HG03159 (cell line): Measurements from ENCODE around the gene CAMTA1.

Experiments
- ATAC-seq: cut with Tn5 transposase; IDR thresholded peaks from one replicate; pipeline ENCODE4 v1.9.1; 2021; ENCODE audit warnings: mild to moderate bottlenecking, moderate library complexity; ENCODE audit not compliant: unreplicated experiment

The CAMTA1 gene

DNA sequence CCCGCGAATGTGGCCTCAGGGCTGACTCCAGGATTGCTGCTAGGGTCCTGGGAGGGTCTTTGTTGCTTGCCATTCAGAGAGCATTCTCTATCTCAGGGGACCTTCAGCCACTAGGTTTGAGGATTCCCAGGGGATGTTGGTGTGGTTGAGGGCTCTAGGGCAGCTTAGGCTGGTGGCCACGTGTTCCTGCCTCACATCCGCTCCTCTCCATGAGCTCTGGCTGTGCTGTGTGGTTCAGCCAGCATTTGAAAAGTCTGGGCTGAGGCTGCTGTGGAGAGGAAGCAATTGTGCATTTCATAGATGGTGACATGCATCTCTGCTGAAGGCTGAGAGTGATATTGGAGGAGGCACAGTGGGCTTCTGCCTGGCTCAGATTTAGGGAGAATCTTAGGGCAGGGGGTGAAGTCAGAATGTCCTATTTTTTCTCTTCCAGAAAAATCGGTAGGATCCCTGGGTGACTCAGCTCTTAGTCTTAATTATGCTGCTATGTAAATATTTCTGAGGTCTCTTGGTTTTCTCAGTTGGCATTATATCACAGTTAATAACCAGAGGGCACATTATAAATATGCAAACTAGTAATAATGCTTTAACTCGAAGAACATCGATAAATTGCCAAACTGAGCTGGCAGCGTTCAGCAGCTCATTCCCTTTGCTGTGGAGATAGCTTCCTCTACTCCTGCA lies 182.3 kb downstream of the CAMTA1 start:
- no peak for ATAC-seq

DNA sequence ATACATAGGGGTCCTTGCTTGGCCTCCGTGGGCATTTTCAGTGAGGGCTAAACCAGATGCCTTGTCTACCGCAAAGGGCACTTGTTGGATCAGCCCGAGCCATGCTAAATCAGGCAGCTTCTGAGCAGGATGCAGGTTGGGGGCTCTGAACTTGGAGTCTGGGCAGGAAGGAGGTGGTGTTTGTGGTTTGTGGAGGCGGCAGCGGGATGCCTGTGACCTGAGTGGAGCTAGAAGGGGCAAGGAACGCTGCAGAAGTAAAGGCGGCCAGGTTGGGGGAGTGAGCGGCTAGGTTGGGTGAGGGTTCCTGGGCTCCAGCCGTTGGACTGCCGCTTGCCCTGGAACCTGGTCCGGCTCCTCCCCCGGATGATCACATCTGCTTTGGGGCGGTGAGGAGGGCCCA lies 183.9 kb downstream of the CAMTA1 start:
- ATAC-seq, result no peak

DNA sequence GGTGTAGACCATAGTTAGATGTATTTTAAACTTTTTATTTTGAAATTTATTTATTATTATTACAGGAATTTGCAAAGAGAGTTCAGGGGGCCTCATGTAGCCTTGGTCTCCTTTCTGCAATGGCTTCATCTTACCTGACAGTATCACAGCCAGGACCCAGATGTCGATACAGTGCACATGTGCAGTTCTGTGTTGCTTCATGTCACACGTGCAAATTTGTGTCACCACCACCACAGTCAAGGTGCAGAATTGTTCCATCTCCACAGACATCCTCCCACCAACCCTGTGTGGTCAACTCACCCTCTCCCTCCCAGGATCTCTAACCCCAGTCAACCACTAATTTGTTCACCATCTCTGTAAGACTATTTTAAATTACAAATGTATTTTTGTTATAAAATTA lies 184.5 kb downstream of the CAMTA1 start:
- ATAC-seq, result no peak

DNA sequence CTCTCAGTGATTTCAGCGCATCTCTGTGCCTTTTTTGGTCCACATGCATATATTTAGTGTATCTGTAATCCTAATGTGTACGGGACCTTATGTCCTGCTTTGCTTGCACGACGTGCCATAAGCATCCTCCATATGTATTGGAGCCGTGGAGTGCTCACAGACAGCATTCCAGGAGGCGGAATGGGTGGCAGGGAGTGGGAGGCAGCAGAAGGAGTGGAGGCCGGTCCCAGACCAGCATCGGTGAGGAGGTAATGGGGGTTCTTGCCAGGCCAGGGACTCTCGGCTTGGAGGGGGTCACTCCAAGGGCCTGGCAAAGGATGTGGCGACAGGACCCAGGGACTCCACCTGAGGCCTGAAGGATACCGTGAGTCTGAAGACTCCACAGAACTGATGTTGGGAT lies 185.0 kb downstream of the CAMTA1 start:
- no peak for ATAC-seq

DNA sequence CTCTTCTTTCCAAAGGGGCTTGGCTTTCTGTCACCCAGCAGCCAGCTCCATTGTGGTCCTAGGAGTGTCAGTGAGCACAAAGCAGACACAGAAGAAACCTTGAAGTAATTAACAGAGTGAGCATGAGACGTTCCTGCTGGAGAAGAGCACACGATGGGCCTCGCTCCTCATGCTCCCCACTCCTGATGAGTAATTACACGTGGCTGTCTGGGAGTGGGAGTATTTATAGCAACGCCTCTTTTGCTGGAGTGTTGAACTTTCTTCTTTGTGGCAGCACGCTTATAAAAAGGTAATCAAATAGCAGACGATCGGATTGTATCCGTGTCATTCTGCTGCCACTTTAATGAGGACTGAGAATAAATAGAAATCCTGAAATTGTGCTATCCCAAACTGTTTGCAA lies 185.8 kb downstream of the CAMTA1 start:
- ATAC-seq, result no peak

- no peak for ATAC-seq
Observed at GRCh38 chr1:6971699-6972098, 186.4 kb downstream of the CAMTA1 start.

DNA sequence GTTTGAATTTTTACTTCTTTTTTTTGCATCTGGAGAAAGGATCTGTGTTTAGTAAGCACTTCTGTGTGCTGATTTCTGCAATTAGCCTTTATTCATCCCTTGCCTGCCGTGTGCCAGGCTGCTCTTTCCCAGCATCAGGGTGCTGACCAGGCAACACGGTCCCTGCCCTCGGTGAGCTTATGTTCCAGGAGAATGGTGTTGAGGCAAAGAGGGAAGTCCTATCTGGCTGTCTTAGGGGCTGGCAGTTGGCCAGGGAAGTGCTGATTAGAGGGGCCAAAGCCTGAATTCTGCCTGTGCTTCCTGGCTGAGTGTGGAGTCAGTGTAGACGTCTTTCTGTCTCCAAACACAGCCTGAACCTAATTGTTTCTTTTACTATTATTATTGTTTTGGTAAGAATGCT lies 187.1 kb downstream of the CAMTA1 start:
- no peak for ATAC-seq

GRCh38 chr1:6975331-6976043 lies 190.2 kb downstream of the CAMTA1 start:
- ATAC-seq, result no peak

DNA sequence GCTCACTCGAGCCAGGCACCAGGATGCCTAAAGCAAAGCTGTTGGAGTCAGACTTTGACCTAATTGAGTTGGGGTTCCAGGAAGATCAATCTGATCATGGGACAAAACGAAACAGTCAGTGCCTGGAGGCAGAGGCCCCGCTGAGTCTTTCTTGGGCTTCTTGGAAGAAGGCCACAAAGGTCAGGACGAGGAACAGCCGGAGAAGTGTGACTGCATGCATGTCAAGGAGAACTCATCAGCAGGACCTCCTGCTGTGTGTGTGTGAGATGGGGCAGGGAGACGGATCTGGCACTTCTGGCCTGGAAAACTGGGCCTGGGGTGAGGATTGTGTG lies 190.8 kb downstream of the CAMTA1 start:
- ATAC-seq, result no peak

GRCh38 chr1:6979003-6979613 lies 193.9 kb downstream of the CAMTA1 start:
- ATAC-seq, result no peak

DNA sequence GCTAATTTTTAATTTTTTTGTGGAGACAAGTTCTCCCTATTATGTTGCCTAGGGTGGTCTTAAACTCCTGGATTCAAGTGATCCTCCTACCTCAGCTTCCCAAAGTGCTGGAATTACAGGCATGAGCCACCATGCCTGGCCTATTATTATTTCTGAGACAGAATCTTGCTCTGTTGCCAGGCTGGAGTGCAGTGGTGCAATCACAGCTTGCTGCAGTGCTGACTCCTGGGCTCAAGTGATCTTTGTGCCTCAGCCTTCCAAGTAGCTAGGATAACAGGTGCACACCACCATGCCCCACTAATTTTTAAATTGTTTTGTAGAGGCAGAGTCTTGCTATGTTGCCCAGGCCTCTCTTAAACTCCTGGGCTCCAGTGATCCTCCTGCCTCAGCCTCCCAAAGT lies 196.3 kb downstream of the CAMTA1 start:
- no peak for ATAC-seq

DNA sequence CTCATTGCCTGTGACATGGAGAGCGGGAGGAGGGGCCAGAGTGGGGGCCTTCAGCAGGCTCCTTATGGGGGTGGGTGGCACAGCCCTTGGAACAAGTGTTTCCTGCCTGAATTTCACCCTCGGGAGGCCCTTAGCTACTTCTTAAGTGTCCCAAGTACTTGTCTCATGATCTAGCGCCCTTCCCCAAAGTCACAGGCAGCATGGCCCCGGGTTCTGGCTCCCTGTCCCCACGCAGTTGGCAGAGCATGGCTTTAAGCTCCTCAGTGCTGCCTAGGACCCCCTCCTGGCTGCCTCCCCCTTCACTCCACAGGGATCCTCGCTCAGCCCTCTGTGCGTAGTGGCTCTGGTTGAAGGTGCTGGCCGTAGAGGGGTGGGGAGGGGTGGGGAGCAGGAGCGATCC lies 197.2 kb downstream of the CAMTA1 start:
- no peak for ATAC-seq

DNA sequence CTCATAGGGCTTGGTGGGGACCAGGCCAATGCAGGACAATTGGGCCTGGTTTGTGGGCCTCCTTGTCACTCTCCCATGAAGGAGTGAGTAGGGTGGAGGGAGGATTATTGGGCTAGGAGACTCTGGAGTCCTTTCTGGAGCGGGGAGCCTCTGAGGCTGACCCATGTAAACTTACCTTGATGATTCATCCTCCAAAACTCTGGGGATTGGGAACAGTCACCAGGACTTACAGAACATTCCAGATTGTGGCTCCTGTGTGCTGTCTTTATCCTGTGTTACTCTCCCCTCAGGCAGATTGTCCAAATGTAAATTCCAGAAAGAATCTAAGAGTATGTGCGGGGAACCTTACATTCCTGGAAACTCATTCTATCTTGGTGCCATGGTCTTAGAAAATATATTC lies 197.6 kb downstream of the CAMTA1 start:
- no peak for ATAC-seq

DNA sequence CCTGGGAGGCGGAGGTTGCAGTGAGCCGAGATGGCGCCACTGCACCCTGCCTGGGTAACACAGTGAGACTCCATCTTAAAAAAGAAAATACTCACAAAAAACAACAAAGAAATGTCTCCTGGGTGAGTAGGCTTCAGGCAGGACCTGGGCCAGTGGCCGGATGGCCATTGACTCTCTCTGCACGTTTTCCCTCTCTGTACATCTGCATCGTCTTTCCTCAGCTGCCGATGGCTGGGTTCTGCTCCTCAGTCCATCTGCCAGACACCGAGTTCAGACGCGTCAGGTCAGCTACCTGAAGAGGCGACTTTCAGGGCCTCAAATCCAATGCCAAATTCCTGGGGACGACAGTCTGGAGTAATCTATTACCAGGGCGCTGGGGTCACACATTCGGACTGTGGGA lies 199.3 kb downstream of the CAMTA1 start:
- no peak for ATAC-seq

- ATAC-seq, result no peak
Observed at GRCh38 chr1:6984986-6985385, 199.7 kb downstream of the CAMTA1 start.

GRCh38 chr1:6985549-6986276 lies 200.5 kb downstream of the CAMTA1 start:
- no peak for ATAC-seq

GRCh38 chr1:6986281-6986680 lies 201.0 kb downstream of the CAMTA1 start:
- no peak for ATAC-seq

DNA sequence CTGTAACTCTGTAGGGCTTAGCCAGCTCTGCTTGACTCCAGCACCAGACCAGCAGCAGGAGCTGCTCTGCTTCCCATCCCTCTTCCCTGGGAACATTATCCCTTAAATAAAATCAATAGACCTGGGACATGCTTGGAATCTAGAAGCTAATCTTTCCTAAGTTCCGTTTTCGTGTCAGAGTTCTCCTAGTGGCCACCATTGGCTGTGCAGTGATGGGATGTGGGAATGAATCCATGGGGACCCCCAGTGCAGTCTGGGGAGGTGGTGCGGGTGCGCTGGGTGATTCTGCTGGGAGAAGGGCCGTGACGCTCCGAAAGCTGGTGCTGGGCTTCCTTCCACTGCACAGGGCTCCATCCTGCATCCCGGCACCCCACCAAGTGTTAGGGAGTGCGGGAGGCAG lies 202.7 kb downstream of the CAMTA1 start:
- no peak for ATAC-seq

GRCh38 chr1:6988796-6989195 lies 203.5 kb downstream of the CAMTA1 start:
- ATAC-seq, result no peak

DNA sequence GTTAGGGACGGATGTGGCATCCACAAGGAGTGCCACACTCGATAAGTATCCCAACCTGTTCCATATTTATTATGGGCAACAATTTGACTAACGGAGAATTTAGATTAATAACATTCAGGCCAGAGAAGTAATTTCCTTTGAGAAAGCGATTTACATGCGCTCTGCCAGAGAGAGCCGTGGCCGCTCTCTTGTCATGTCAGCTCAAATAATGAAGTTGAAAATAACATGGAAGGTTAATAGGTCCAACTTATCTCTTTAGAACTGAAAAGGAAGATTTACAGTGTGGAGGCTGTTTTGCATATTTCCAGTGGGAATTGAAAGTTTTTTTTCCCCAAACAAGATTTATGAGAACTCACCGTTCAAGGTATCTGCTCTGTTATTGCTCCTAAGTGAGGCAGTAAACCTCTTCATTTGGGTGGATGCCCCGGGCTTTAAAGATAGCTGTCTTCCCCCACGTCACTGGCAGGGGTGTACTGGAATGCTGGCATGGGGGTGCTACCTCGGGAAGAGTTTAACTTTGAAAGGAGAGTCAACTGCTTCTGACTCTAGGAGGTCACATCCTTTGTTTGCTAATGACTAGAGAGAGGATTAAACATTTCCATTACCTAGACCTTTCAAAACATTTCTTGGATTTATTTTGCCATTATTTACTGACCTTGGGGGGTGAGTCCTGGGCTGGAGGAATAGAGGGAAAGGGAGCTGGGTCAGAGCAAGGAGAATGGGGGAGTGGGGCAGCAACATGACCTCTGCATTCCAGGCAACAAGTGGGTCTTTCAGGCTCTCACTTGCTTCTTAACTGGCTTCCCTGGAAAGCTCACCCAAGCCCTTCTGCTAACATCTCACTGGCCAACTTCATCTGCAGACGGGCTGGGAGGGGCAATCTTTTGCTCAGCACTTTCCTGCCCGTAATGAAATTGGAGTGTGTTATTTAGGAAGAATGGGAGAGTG lies 204.2 kb downstream of the CAMTA1 start:
- ATAC-seq, result no peak

DNA sequence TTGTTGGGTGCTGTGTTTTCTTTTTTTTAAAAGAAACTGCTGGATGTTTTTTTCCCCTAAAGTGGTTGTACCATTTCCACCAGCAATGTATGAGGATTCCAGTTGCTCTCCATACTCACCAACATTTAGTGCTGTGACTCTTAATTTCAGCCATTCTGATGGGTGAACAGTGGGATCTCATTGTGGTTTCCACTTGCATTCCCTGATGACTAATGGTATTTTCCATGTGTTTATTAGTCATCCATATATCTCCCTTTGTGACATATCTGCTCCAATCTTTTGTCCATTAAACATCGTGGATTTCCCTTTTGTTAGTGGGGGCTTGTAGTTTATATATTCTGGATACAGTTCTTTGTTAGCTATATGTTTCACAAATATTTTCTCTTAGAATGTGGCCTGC lies 206.0 kb downstream of the CAMTA1 start:
- ATAC-seq, result no peak
